ENCODE data around the gene DTYMK. TPM values are rescaled to one million over a fixed set of nuclear protein-coding genes. Genes with fewer than 3 reads are reported as not detected.
A peak's percentile ranks its signal among the peaks of the same experiment; 100 is the strongest.

Gene DTYMK
- total and polyA plus RNA-seq, 10 of the 15 experiments (the other 5 are each of a cell fraction or from before 2014, with no cell fraction given), result 7.0 to 220 (median 59.3) TPM

DNA sequence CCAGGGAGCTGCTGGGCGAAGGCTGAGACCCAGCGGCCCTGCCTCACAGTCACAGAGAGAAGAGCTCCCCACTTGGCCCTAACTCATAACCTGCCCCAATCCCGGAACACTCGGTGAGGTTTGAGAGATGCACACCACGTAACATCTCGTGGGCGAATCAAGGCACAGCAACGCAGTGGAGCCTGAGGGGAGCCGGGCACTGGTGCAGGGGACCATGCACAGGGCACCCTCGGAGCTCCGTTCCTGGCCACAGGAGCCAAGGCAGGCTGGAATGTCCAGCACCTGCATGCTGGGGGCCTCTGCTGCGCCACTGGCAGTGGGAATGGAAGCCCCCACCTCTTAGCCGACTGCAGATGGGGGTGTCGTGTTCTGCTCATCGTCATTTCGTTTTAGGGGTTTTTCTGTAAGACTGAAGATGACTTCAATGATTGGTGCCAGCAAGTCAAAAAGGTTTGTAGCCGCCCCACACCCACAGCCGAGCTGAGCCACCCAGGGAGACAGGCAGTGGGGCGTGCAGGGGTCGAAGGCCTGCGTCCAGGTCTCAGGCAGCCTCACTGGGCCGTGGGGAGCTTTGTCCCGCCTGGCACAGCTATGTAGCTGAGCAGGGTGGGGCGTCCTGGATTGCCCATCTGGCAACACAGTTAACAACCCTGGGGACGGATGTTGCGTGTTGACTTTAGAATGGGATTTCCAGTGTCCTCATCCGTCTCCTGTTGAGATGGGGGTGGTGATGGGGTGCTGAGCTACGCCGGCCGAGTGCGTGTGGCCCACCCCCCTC is 16.1 kb downstream of the DTYMK start (continued):
- TF ChIP-seq EP300 (IDR thresholded peaks at IDR 0.05; ENCODE audit: borderline replicate concordance in 1 of 2, control insufficient read depth in 1 of 2, low read depth in 2 of 2, low read length in 2 of 2) (no peak), MTA2 (IDR thresholded peaks at IDR 0.05; ENCODE audit: low read depth) (no peak), NKRF (conservative IDR thresholded peaks at IDR 0.05) (no peak), ZSCAN29 (IDR thresholded peaks at IDR 0.05) (no peak), NFYA (IDR thresholded peaks at IDR 0.05; ENCODE audit: borderline replicate concordance, low read depth, low read length) (no peak), RAD21 (IDR thresholded peaks at IDR 0.05; ENCODE audit: insufficient read depth, low read depth, low read length) (no peak)

DNA sequence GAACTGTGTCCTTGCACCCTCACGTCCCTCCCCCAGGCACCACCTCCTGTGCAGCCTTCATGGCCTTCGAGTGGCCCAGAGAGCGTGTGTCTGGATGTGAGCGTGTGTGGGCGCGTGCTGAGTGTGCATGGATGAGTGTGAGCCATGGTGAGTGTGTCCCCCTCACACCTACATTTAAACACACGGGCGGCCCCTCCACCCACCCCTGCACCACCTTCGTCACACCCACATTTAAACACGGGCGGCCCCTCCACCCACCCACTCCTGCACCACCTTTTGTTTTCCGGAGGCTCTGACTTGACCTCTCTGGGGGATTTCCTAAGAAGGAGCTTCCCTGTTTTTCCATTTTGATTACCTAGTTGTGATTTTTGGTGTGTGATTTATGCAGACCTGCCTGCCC is 17.8 kb downstream of the DTYMK start:
- in situ Hi-C loops (cut with MboI), result no loop called here
- TF ChIP-seq, protein P1, sequence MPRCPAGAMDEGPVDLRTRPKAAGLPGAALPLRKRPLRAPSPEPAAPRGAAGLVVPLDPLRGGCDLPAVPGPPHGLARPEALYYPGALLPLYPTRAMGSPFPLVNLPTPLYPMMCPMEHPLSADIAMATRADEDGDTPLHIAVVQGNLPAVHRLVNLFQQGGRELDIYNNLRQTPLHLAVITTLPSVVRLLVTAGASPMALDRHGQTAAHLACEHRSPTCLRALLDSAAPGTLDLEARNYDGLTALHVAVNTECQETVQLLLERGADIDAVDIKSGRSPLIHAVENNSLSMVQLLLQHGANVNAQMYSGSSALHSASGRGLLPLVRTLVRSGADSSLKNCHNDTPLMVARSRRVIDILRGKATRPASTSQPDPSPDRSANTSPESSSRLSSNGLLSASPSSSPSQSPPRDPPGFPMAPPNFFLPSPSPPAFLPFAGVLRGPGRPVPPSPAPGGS (IDR thresholded peaks at IDR 0.05; ENCODE audit: borderline replicate concordance, insufficient read depth, low read depth, low read length, poor library complexity, severe bottlenecking), result peak; percentile 82
- TF ChIP-seq PBX3 (IDR thresholded peaks at IDR 0.05; ENCODE audit: insufficient replicate concordance, low read depth, low read length) (peak; percentile 40), HCFC1 (IDR thresholded peaks at IDR 0.05; ENCODE audit: low read length) (no peak), HDAC2 (IDR thresholded peaks at IDR 0.05) (no peak), SRF (IDR thresholded peaks at IDR 0.05; ENCODE audit: low read depth in 2 of 2, low read length in 2 of 2) (no peak), WRNIP1 (IDR thresholded peaks at IDR 0.05; ENCODE audit: borderline replicate concordance, low read depth, low read length) (no peak), IKZF1 (conservative IDR thresholded peaks at IDR 0.05) (no peak), TCF7 (IDR thresholded peaks at IDR 0.05; ENCODE audit: borderline replicate concordance) (no peak)
- H3K27ac ChIP-seq (ENCODE audit: control insufficient read depth, insufficient read depth), result no peak overlapping the region
- H3K9ac ChIP-seq (ENCODE audit: control insufficient read depth, insufficient read depth, low read length), result no peak overlapping the region
- DNase-seq (ENCODE audit: low read depth, low spot score) (no peak), FAIRE-seq (no peak), ATAC-seq (no peak)
- ChIA-PET RAD21 (ENCODE audit: unreplicated experiment) (no interaction called here), CTCF (no interaction called here), POLR2A (no interaction called here), SMC1A (ENCODE audit: uncharacterized antibody, unreplicated experiment) (no interaction called here)
- peaks cover 0 to 7% of the 10 kb centered on the region in 2 experiments; a peak in 3 of 4 replicates for H3K36me3 ChIP-seq (ENCODE audit: control insufficient read depth in 2 of 2, insufficient read depth in 2 of 2, low read length in 1 of 2)
- H3K4me2 ChIP-seq (ENCODE audit: control insufficient read depth, insufficient read depth), result no peak overlapping the region
- H3K79me2 ChIP-seq (ENCODE audit: control insufficient read depth, insufficient read depth, low read length), result no peaks in the 10 kb centered on the region
- H3K4me1 ChIP-seq (ENCODE audit: control insufficient read depth, insufficient read depth, low read length), result no peaks in the 10 kb centered on the region
- no peak overlapping the region for H2AFZ ChIP-seq (ENCODE audit: control insufficient read depth, low read depth, low read length)
- intact Hi-C loops (cut with micrococcal nuclease; ENCODE audit: unreplicated experiment), result no loop called here
- no TSS peak for BruUV-seq (replicated peaks)
- no peaks in the 10 kb centered on the region for H4K20me1 ChIP-seq (ENCODE audit: control insufficient read depth, insufficient read depth)
- 100% methylated on average over 3 of the region's 12 CpGs for WGBS (ENCODE audit: insufficient coverage, insufficient replicate concordance, low lambda C conversion rate, missing lambda C conversion rate)
- H3K9me3 ChIP-seq (replicated peaks; ENCODE audit: control insufficient read depth, insufficient read depth, low read length), result no peaks in the 10 kb centered on the region
- H3K27me3 ChIP-seq (replicated peaks in 1 of 2; ENCODE audit: control insufficient read depth in 2 of 2, insufficient read depth in 2 of 2, low read length in 1 of 2), result no peaks in the 10 kb centered on the region
- no peak overlapping the region for H3K4me3 ChIP-seq

All from GM12878 (cell line).